CD4-positive, alpha-beta T cell treated with Interleukin-6 for 4 hours (primary cell): ENCODE measurements around the gene FAU.
A peak's percentile ranks its signal among the peaks of the same experiment; 100 is the strongest.
"Not testable (repeated sequence)": the region's sequence is repeated elsewhere in the genome, so short reads cannot be mapped to it uniquely, and the experiment has no call there.

Source experiments
- DNase-seq: peaks from one replicate; pipeline ENCODE4 v3.0.0-alpha.2; 2020; ENCODE audit warnings: mixed read lengths

The FAU gene

DNA sequence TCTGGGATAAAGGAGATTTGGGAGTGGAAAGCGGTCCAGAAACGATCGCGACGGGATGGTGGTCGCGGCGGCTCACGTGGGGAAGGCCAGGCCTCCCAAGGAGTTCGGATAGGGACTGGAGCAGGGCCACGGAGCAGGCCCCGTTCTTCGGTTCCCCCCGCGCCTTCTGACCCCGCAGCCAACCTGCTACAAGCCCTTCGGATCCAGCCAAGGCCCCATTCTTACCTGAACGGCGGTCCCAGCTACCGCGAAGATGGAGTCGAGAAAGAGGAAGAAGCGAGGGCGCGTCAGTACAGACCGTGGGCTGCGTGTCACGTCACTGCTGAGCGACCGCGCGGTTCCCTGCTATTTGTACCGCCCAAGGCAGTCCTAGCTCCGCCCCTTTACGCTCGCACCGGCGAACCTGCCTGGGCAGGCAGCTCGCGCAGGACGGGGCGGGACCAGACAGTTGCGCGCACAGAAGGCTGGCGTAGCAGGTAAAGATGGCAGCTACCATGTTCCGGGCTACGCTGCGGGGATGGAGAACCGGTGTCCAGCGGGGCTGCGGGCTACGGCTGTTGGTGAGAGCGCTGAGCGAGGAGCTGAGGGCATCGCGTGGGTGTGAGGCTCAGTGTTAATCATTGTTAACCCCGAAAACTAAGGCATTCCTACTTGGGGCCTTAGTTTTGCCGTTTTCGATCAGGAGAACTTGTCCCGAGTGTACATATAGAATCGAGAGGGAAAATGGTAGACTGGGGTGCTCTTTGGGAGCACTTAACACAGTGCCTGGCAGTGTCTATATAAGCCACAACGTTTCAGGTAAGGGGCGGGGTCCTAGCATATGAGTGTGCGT, at the start of gene FAU, which contains the start of gene MRPL49:
TSS of gene FAU (minus strand) at position 270 of the 832 bp plus-strand sequence. CDS start 321 bp downstream, outside the sequence.
TSS of gene MRPL49 (plus strand) at position 457 of the 832 bp plus-strand sequence. CDS start at position 483, 26 bp downstream.
- peak; percentile 100 for DNase-seq

DNA sequence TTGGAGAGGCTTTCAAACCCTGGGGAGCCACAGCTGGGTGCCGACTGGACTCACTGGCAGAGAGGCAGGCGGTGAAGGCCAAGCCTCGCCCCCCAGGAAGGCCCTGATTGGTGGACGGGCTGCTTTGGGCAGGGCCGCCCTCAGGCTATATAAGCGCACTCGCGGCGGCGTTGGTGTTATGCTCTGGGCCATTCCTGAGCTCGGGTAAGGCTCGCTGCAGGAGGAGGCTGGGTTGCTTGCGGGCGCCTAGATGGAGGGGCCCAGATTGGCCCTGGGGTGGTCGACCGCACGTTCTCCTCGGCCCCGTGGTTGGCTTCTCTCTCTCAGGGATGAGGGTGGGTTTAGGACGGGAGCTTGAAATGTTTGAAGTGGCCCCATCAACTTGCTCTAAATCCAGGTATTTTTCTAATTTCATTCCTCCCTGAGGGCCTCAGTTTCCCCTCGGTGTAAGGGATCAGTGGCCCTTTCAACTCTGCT, 48.2 kb upstream of the FAU start, which contains the start of gene SPDYC:
TSS of gene SPDYC (plus strand) at position 176 of the 477 bp plus-strand sequence. CDS start 1,125 bp downstream, outside the sequence.
- DNase-seq, result no peak

DNA sequence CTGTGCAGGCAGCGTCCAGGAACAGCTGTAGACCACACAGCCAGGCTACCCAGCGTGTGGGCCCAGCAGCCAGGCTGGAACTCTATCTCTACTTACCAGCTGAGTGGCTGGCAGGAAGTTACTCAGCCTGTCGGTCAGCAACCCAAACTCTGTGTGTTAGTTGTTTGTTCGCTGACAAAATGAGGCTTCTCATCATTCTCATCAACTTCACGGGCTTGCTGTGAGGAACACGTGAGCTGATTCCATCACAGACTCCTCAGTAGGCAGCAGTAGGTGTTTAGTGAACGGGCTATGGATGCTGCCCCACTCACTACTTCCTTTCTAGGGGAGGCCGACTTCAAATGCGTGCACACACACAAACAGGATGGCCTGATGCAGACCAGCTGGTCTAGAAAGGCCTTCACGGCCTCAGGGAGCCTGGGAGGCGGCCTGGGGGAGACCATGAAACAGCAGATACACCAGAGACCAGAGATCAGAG, 47.3 kb upstream of the FAU start:
- DNase-seq, result no peak

DNA sequence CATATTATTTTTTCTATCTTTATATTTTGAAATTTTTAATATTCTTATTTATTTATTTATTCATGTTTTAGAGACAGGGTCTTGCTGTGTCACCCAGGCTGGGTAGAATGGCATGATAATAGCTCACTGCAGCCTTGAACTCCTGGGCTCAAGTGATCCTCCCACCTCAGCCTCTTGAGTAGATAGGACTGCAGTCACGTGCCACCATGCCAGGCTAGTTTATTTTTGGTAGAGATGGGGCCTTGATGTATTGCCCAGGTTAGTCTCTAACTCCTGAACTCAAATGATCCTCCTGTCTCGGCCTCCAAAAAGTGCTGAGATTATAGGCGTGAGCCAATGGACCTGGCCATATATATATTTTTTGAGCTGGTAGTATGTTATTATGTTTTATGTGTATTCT, 45.7 kb upstream of the FAU start:
- no peak for DNase-seq

DNA sequence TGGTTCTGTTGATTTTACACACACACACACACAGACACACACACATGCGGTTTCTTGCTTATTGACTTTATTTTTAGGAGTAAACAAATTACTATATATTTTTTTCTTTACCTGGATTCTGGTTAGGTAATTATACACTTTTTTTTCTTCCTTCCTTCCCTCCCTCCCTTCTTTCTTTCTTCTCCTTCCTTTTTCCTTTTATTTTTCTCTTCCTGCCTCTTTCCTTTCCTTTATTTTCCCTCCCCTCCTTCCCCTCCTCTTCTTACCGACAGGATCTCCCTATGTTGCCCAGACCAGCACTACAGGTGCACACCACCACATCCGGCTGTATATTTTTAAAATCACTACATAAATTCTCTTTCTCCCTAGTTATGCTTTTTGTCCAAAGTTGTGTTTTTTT, 45.0 kb upstream of the FAU start:
- no peak for DNase-seq

DNA sequence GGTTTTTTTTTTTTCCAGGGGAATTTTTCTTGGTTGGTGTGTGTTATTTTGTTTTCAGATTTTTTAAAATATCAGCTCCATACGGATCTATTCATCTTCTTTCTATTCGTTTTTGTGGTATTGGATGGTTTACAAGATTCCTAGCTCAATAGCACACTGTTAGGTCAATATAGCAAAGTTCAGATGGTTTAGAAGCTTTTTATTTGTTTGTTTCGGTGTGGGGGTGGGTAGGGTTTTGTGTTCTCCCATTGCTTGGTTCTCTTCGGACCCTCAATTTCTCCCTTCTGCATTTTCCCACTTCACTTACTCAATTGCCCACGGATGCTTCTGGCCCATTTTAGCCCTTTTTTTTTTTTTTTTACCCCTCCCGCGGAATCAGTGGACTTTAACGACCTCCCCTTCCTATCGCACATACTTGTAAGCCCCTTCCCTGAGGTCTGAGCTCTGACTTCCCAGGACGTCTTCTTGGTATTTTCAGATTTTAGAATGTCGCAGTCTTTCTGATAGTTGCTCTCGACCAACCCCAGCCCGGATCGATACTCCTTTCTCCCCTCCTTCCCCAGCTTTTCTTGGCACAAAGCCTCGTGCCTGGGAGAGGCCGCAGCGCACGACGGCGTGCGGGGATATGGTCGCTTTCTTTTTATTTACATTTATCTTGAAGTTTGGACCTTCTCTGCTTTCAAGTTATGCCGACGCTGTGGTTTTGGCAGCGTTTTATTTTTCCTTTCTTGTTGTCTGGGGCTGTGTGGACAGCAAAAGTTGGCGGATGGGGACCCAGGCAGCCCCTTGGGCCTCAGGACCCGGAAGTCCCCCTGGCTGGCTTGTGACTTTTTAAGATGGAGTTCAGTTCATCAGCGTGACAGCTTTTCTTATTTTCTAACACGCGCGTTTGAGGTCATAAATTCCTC, 43.7 kb upstream of the FAU start:
- DNase-seq, result no peak

DNA sequence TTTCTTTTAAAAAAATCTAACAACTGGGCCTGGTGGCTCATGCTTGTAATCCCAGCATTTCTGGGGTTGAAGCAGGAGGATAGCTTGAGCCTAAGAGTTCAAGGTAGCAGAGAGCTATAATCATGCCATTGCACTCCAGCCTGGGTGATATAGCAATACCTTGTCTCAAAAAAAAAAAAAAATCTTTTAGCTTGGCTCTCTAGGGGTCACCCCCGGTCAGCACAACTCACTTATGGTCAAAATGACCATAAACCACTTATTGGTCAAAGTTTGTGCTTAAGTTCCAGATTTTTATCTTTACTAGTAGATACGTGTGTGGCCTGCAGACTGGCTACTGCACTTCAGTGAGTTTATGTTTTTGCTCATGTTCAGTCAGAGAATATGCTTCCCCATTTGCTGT, 41.8 kb upstream of the FAU start:
- DNase-seq, result no peak

DNA sequence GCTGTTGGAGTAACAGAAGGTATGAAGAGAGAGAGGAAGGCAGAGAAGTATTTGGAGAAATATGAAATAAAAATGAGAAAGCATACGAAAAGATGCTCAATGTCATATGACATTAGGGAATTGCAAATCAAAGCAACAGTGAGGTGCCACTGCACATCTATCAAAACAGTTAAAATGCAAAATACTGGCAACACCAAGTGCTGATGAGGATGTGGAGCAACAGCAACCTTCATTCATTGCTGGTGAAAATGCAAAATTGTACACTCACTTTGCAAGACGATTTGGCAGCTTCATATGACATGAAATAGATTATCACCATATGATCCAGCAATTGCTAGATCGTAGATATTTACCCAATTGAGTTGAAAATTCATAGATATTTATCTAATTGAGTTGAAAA, 38.7 kb upstream of the FAU start:
- DNase-seq, result no peak

DNA sequence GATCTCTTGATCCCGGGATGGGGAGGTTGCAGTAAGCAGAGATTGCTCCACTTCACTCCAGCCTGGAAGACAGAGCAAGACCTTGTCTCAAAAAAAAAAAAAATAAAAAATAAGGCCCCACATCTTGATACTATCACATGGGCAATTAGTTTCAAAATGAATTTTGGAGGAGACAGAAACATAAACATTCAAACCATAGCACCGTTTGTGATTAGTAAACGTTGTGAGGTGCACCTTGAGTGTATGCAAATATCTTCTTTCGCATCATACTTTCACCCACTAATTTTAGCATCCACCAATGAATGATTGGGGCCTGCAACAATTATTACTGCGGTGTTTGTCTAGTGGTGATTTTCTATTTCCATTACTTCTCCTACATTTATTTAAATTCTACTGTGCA, 37.1 kb upstream of the FAU start:
- no peak for DNase-seq

DNA sequence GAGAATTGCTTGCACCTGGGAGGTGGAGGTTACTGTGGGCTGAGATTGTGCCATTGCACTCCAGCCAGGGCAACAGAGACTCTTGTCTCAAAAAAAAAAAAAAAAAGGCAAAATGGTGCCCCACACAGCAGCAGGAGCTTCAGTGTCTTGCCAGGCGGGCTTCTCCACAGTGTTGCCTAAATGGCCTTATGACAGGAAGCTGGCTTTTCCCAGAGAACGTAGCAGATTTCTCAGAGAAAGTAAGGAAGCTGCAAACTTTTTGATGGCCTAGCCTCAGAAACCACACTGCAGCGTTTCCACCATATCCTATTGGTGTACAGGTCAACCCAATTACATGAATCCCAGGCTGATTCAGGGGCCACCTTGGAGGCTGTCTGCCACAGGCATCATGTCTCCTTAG, 35.4 kb upstream of the FAU start:
- DNase-seq, result no peak

DNA sequence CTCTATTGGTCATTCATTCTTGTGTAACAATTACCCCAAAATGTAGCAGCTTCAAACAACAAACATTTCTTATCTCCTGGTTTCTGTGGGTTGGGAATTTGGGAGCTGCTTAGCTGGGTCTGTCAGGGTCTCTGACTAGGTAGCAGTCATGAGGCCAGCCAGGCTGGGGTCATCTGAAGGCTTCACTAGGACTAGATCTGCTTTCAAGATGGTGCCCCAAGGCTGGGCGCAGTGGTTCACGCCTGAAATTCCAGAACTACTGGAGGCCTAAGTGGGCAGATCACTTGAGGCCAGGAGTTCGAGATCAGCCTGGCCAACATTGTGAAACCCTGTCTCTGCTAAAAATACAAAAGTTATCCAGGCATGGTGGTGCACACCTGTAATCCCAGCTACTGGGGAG, 35.0 kb upstream of the FAU start:
- DNase-seq, result no peak

DNA sequence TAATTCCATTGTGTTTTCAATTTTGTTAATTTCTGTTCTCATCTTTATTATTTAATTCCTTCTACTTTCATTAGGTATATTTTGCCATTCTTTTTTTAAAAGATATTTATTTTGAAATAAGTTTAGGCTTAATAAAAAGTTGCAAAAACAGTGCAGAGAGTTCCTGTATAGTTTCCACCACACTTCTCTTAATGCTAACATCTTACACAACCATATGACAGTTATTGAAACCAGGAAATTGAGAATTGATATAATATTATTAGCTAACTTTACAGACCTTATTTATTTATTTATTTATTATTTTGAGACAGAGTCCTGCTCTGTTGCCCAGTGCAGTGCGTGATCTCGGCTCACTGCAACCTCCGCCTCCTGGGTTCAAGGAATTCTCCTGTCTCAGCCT, 34.3 kb upstream of the FAU start:
- DNase-seq, result no peak

DNA sequence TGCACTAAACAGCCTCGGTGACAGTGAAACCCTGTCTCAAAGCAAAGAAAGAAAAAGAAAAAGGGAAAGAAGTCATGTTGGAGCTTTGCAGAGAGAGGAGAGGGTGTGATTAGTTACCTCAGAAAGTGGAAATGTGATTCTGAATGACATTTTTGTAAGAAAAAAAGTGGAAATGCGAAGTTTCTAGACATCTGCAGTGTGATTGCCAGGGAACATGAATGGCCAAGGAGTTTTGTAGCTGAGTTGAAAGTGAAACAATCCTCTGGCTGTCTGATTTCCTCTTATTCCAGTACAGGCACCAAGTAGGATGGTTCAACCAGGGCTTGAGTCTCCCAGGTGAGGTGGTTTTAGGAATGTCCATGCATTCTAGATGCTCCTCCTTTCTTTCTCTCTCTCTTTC, 30.2 kb upstream of the FAU start:
- DNase-seq, result no peak

DNA sequence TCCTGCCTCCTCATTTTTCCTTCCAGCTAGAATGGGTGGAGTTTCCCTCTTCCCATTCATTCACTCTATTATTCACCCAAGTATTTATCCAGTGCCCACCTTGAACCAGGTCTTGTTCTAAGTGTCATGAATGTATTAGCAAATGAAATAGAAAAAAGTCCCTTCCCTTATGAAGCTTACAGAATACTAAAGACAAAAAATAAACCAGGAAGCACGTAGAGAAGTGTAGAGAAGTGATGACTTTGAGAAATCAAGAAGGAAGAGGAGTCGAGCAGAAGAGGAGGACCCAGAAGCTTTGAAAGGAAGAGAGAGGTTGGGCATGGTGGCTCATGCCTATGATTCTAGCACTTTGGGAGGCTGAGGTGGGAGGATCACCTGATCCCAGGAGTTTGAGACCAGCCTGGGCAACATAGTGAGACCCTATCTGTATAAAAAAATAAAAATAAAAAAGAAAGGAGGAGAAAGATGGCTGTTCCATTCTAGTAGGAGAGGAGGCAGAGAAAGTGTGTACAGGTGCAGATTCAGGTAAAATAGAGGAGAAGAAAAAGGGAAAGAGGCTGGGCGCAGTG, 29.5 kb upstream of the FAU start:
- no peak for DNase-seq

DNA sequence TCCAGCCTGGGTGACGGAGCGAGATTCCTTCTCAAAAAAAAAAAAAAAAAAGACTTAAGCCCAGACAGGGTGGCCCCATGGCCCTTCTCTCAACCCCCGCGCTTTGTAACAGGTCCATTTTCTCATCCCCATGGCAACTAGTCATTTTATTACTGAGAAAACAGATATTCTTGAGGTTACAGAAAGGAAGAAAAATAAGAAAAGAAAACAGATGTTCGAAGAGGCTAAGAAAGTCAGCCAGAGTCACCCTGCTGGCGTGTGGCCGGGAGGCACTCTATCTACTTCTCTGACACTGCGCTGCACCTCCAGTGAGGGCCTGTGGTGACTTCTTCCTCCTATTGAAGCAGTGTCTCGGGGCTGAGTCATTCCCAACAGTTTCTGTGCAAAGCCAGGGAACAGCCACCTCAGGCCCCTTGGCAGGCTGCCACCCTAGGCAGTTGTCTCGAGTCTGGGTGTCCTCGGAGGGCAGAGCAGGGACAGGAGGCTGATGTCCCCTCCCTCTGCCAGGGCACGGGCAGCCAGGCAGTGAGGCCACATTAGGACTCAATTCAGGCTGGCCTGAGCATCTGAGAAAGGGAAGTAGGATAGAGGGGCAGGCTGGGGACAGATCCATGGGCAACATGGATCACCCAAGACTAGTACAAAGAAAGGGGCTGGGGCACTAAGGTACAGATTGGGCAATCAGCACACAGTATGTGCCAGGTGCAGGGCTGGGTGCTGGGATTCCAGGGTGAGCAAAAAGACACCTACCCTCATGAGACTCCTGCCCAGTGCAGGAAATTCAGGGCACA, 28.8 kb upstream of the FAU start:
- no peak for DNase-seq

DNA sequence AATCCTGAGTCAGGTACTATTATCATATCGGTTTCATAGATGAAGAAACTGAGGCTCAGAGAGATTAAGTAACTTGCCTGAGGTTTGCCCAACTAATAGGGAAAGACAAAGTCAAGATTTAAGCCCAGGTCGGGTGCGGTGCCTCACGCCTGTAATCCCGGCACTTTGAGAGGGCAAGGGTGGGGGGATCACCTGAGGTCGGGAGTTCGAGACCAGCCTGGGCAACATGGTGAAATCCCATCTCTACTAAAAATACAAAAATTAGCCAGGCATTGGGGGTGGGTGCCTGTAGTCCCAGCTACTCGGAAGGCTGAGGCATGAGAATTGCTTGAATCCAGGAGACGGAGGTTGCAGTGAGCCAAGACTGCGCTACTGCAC, 28.2 kb upstream of the FAU start:
- DNase-seq, result not testable (repeated sequence)

DNA sequence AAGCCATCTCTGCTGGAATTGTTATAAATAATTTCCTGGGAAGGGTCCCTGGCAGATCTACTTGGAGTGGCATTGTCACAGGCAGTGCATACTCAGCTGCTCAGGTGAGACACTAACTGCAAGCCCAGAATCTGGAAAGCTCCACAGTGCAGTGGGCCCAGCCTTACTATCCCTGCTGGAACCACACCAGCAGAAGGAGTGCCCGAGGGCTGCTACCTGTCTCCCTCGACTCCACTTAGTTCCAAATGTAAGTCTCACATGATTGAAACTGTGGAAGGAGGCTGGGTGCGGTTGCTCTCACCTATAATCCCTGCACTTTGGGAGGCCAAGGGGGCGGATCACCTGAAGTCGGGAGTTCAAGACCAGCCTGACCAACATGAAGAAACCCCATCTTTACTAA, 26.7 kb upstream of the FAU start:
- DNase-seq, result no peak

DNA sequence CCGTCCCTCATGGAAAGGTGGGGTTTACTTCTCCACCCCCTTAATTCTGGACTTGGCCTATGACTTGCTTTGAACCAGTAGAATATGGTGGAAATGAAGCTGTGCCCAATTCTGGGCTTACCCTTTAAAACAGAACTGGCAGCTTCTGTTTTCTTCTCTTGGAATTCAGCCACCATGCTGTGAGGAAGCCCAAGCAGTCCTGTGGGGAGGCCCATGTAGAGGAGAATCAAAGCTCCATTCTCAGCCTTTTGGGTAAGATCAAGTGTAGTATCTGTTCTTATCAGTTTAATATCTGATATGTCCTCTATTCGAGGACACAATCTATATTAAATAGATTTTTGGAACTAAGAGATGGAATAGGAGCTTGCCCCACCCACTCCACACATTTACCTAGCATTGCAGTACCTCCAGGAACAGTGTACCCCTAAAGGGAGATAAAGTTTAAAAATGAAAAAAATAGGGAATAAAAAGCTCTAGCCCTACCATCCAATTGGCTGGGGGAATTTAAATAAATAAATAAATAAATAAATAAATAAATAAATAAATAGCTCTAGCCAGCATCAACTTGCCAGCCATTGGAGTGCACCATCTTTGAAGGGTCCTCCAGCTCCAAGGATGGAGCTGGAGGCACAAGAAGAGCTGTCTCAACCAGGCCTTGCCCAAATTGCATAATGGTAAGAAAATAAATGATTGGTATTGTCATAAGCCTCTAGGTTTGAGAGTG, 25.6 kb upstream of the FAU start:
- no peak for DNase-seq

DNA sequence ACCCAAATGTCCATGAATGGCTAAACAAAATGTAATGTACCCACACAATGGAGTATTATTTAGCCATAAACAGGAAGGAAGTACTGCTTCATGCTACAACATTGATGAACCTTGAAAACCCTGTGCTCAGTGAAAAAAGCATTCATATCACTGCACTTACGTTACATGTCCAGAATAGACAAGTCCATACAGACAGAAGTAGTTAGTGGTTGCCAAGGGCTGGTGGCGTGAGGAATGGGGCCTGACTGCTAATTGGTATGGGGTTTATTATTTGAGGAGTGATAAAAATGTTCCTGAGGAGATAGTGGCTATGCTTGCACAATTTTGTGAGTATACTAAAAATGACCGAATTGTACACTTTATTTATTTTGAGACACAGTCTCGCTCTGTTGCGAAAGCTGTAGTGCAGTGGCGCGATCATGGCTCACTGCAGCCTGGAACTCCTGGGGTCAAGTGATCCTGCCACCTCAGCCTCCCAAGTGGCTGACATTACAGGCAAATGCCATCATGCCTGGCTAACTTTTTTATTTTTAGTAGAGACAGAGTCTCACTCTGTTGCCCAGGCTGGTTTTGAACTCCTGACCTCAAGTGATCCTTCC, 20.1 kb upstream of the FAU start:
- DNase-seq, result no peak

DNA sequence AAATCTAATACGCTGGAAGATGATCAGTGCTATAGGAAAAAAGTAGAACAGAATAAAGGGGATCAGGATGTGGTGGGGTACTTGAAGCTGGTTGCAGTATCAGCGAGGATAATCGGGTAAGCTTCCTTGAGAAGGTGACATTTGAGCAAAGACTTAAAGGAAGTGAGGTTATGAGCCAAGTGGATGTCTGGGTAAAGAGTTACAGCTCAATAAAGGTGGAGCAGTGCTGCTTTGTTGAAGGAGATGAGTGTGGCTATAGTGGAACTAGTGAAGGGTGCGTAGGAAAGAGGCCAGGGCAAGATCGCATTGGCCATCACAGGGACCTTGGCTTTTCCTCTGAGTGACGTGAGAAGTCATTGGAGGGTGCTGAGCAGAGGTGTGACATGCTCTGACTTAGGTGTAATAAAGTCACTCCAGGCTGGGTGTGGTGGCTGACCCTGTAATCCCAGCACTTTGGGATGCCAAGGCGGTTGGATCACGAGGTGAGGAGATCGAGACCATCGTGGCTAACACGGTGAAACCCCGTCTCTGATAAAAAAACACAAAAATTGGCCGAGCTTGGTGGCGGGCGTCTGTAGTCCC, 14.7 kb upstream of the FAU start:
- no peak for DNase-seq
